ENCODE measurements around the gene SH3TC2.

GRCh38 chr5:148960070-148960769, 102.6 kb downstream of the SH3TC2 start:
- TF ChIP-seq POLR2AphosphoS5 (IDR thresholded peaks at IDR 0.05) (no peak), CTCF (IDR thresholded peaks at IDR 0.05) (no peak), POLR2A (IDR thresholded peaks at IDR 0.05) (no peak)

Measured in breast epithelium (tissue), 3 donors.